GM21717 (cell line): Measurements from ENCODE around the gene INO80C.

Source experiments
- ATAC-seq: cut with Tn5 transposase; IDR thresholded peaks from one replicate; pipeline ENCODE4 v1.9.1; 2021; ENCODE audit warnings: mild to moderate bottlenecking, moderate library complexity; ENCODE audit not compliant: unreplicated experiment

INO80C gene

GRCh38 chr18:35497370-35498197, at the start of gene INO80C:
INO80C (minus strand) TSS chr18:35497960; CDS start chr18:35497874, 86 bp downstream.
- ATAC-seq, result peak; percentile 90

- ATAC-seq, result no peak
Measured at GRCh38 chr18:35547008-35547605, 49.3 kb upstream of the INO80C start.

- ATAC-seq, result no peak
Measured at GRCh38 chr18:35542356-35542755, 44.6 kb upstream of the INO80C start.

GRCh38 chr18:35535297-35535696, 37.5 kb upstream of the INO80C start:
- ATAC-seq, result no peak

DNA sequence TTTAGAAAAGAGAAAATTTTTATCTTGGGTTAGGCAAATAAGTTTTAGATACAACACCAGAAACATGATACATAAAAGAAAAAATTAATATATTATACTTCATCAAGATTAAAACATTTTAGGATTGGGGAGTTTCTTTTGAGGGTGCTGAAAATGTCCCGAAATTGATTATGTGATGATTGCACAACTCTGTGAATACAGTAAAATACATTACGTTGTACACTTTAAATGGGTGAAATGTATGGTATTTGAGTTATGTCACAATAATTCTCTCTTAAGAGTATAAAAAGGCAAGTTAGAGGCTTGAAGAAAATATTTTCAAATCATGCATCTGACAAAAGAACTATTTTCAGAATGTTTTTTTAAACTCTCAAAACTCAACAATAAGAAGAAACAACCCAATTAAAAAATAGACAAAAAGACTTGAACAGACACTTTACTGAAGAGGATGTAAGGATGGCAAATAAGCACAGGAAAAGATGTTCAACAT, 36.2 kb upstream of the INO80C start:
- no peak for ATAC-seq

- ATAC-seq, result no peak
Measured at GRCh38 chr18:35528749-35529274, 31.1 kb upstream of the INO80C start.

DNA sequence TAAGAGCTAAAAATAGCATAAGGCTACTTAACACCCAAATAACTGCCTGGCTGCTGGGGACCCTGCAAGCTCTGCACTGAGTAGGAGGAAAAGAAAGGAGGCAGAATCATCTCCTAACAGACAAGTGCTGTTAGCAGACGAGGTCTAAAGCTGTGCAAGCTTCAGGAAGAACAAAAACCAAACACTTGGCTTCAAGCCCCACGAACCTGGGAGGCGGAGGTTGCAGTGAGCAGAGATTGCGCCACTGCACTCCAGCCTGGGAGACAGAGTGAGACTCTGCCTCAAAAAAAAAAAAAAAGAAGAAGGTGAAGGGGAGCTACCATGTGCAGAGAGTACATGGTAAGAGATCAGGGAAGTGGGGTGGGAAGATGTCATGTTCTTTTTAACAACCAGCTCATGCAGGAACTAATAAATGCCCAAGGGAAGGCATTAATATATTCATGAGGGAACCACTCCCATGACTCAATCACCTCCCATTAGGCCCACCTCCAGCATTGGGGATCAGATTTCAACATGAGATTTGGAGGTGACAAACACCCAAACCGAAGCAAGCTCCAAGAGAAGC, 28.8 kb upstream of the INO80C start:
- ATAC-seq, result no peak

DNA sequence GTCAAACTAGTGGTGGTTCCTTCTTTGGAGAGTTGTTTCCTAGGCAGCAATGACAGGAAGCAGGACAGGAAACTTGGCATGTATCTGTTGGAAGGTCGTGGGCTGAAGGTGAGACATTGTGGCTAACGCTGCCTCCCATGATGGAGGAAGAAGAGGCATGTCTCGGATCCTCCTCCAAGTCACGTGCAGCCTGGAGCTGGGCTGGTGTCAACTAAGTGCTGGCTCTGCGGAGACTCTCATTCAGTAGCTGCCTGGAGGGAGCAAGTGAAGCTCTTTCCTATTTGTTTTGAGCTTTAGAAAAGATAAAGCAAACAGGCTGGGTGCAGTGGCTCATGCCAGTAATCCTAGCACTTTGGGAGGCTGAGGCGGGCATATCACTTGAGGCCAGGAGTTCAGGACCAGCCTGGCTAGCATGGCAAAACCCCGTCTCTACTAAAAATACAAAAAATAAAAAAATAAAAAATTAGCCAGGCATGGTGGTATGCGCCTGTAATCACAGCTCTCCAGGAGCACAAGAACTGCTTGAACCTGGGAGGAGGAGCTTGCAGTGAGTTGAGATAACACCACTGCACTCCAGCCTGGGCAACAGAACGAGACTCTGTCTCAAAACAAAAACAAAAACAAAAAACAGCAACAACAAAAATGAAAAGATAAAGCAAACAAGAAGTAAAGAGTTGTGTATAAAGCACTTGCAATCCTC, 28.2 kb upstream of the INO80C start:
- ATAC-seq, result no peak

DNA sequence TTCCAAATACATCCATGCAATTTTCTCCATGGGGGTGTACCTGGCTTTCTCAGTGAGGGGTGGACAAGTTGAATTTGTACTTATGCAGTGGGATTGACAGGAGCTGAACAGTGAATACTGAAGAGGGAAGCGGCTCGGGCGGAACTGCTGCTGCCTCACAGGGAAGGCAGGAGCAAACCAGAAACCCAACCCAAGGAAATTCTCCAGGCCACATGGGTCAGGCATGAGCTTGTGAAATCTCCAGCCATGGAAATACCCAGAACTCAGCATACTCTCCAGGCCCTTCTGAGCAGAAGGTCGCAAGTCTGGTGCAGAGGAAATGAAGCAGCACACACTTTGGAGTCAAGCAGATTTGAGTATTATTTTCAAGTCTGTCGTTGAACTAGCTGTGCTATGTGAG, 26.5 kb upstream of the INO80C start:
- no peak for ATAC-seq

DNA sequence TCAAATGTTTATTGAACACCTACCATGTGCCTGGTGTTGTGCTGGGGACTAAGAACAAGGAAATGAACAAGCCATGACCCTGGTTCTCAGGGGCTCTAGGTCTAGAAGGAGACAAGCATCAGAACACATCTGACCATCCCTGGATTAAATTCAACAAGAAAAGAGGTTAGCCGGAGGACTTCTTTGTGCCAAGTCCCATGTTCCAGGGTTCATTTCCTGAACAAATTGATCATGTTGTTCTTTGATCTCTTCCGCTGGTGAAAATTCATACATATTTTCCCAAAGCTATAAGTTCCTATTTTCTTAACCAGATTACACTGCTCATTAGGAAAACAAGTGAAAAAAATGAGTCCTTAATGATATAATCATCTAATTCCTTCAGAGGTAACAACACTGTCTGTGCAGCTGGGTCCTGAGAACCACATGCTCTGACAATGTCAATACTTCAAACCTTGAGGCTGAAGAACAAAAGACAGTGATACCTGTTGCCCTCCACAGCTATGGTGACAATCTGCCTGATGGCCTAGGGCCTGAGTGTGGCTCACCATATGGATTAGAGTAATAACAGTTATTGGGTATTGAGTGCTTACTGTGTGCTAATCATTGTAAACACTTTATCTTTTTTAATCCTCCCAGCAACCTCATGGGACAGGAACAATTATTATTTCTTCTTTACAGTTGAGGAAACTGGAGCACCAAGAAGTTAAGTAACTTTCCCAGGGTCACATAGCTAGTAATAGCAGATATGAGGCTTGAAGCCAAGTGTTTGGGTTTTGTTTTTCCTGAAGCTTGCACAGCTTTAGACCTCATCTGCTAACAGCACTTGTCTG, 24.6 kb upstream of the INO80C start:
- ATAC-seq, result no peak

GRCh38 chr18:35521133-35521532, 23.4 kb upstream of the INO80C start:
- no peak for ATAC-seq

DNA sequence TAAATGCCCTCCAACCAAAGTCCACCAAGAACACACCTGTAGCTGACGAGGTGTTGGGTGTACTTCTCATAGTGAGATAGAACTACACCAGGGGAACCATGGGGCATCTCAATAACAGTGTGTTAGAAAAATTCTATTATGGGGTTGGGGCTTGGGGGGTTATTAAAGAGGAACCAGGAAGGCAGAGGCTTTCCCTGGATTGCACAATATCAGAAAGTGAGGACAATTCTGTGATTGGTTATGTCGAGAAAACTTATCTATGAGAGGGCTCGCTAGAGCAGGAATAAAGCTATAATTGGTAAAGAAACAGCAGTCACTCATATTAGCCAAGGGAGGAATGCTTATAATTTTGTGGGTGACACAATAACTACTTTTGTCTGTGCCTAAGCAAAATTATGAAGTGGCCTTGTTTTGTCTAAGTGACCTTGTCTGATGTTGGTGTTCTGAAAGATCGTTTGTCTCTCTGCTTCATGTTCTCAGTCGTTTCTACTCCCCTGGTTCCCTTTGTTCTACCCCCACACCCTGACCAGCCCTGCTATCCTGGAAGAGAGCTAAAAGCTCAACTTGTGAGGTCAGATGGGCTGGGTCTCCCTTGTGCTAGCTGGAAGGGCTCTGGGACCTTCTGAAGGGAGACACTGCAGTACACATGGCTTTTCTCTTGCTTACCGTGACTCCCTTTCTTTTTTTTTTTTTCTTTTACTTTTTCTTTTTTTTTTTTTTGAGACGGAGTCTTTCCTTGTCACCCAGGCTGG, 21.6 kb upstream of the INO80C start:
- ATAC-seq, result no peak

DNA sequence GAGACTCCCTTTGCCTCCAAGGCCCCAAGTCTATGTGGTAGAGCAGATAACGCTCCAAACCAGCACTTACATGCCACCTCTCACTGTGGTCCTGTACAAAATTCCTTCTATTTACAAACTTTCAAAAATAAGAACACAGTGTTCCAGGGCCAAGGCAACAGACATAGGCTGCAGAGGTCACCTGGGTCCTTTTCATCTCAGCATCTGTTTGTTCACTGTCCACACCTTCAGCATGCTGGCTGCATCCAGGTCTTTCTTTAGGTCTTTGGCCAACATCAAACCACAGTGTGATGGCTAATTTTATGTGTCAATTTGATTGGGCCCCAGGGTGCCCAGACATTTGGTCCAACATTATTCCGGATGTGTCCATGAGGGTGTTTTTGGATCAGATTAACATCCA, 20.0 kb upstream of the INO80C start:
- no peak for ATAC-seq

GRCh38 chr18:35516789-35517188, 19.0 kb upstream of the INO80C start:
- ATAC-seq, result no peak

DNA sequence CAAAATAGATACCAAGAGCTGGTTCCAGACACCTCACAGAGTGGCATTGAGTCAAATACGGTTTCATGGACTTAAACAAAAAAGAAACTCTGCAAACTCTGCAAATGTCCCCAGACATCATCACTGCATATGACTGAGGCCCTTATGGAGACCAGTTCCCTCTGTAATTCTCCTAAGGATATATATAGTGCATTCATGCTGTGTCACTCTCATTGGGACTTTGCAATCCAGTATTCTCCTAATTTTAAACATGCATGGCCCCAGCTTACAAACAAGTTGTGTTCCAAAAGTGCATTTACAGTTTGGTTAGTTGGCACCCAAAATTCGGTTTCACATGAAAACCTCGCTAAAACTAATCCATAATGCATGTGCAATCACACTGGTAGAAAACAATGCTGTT, 18.6 kb upstream of the INO80C start:
- ATAC-seq, result no peak

DNA sequence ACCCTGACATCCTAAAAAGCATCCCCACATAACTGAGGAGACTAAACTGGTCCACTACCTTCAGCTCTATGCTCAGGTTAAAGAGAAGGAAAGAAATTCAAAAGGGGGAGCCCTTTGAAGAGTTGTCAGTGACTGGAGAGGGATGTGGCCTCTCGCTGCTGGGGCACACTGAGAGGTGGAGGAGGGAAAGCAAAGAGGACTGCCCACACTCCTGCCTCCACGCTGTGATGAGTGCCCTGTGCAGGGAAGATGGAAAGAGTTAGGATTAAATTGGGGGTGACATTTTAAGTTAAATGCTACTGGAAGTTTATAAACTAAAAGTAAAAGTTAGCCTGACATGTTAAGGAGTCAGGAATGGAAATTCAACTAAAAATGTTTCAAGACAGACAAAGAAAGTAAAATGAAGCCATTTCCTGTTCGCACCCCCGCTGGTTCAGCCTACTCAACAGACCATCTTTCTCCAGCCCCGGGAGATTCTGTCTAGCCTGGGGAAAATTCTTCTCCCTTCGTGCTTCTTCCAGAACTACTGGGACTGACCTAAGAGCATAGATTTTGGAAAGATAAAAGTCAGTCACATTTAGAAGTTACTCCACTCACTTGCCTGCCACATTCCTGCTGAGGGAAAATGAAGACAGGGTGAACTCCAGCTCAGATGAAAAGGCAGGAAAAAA, 17.8 kb upstream of the INO80C start:
- ATAC-seq, result no peak

GRCh38 chr18:35514752-35515459, 17.1 kb upstream of the INO80C start:
- no peak for ATAC-seq

- no peak for ATAC-seq
Measured at GRCh38 chr18:35514283-35514682, 16.5 kb upstream of the INO80C start.
